Measurements from ENCODE around the gene PREX1.

PREX1 gene

DNA sequence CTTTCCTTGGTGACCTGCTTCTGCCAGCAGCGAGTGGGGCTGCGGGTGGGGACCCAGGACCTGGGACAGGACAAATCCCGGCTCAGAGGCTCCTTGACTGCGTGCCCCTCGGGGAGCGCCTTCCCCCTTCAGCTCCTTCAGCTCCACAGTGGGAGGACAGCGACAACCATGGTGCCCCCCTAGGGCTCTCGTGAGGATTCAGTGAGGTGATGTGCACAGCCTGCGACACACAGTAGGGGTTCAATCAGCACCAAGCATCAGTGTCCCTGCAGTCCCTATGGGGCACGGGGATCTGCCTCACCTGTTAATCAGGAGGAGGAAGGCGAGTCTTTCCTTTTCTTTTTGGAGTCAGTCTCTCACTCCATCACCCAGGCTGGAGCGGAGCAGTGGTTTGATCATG, 209.2 kb downstream of the PREX1 start:
- no peak for DNase-seq

DNA sequence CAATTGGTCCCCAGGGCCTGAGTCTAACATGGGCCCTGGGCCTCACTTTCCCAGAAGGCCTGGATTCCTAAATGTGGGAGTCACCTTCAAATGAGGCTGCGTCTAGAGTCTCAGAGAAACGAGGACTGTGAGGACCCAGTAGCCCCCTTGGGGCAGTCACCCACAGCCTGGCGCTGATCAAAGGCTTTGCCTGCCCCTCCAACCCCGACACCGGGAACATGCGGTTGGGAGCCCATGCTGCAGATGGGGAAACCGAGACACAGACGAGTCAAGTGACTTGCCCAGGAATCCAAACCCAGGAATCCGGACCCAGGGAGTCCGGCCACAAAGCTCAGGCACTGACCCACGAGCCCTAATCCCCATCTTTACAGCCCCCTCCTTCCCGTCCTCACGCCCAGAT, 209.7 kb downstream of the PREX1 start:
- no peak for DNase-seq

GRCh38 chr20:48617481-48617880, 210.3 kb downstream of the PREX1 start:
- no peak for DNase-seq

DNA sequence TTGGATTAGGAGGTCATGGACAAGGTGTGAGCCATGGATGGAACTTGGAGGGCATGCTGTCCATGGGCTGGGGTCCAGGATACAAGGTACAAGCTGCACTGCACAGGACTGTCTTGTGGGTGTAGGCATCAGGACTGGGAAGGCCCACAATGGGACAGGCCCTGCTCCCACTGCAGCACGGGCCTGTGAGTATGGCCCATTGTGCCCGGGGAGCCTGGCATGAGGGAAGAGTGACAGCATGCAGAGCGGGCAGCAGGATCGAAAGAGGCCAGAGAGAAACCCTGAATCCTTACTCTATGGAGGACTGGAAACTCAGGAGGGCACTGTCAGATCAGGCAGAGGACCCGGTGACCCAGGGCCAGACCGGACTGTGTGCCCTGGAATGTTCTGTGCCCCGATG, 211.3 kb downstream of the PREX1 start:
- no peak for DNase-seq

DNA sequence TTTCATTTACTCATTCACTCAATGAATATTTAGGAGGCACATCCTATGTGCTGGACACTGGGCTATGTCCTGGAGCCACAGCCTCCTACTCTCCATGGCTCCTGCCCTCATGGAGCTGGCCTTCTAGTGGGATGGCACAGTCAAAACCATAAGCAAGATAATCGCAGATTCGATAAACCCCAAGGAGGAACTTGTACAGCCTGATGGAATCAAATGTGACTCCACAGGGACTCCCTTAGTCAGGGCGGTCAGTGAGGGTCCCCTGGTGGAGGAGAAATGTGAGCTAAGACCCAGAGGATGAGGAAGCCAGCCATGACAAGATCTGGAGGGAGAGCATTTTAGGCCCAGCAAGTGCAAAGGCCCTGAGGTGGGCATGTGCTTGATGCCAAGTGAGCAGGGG, 211.9 kb downstream of the PREX1 start:
- no peak for DNase-seq

- no peak for DNase-seq
Observed at GRCh38 chr20:48614593-48615274, 213.1 kb downstream of the PREX1 start.

DNA sequence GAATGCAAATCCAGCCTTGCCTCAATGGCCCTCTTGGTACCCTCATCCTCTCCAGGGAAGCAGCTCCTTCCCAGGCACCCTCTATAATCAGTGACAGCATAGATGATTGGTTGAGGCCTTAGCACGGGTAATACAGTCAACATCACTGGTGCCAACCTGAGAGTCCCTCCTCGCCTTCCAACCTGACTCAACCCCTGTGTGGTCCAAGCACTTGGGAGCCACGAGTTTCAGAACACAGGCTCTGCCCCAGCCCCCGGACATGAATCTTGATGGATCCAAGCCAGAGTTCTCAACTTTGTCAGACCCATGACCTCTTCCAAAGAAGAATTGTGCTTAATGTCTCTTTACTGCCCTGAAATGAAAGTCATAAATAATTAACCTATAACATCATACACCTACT, 213.9 kb downstream of the PREX1 start:
- DNase-seq = no peak

DNA sequence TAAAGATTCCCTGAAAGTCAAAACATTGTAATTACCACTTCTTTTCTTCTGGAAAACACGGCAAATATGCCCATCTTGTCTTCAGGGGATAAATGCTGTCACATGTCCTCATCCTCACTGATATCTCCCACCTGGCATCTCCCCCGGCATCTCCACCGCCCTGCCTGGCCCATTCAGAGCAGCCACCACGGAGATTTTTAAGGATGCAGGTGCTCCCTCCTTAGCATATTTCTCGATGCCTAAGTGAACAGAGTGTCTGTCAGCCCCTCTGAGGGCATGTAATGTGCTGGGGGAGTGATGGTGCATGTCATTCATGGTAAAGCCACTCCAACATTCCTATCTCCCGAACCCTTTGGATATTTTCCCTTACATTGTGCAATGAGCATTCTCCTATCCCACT, 215.5 kb downstream of the PREX1 start:
- DNase-seq = no peak

DNA sequence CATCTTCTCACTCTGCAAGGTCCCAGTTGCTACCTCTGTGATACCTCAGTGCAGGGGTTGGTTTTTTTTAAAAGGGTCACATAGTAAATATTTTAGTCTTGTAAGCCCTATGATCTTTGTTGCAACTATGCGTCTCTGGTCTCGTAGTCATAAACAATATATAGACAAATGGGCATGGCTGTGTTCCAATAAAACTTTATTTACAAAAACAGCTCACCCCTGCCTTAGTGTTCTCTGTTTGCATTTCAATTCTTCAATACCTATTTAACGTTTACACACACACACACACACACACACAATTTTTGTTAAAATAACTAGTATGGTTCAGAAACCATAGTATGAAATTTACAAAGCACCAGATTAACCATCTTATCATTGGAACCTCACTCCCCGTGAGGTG, 216.8 kb downstream of the PREX1 start:
- no peak for DNase-seq

DNA sequence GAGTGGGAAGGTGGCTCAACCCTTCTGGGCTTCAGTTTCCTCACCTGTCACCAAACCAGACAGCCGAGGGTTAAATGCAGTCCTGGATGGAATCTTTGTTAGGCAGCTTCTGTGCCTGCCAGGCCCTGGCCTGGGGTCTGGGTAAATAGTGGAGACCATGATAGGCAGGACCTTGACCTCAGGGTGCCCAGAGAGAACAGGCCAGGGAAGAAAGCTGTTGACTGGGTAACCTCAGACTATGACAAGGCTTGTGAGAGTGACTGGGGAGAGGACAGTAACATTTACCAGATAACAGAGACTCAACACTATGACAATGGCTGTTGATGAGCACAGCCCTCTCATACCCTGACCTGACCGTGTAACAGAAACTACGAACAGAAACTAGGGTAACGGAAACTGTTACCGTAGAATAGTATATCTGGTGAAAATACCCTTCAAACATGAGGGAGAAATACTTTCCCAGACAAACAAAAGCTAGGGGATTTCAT, 218.3 kb downstream of the PREX1 start:
- no peak for DNase-seq

DNA sequence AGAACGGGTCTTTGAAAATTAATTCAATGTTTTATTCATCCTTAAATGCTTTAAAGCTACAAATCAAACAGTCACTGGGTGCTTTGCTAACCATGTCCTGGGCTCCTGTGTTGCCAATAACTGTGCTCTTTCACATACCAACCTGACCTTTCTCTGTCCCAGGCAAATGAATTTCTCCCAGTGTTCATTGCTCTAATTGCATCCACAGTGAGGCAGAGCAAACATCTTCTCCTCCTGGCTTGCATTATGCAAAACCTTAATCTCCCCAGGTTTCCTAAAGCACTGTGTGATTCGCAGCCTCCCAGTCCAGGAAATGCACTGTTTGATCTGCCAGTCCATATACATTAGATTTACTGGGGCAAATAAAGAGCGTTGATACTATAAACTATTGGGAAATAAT, 219.0 kb downstream of the PREX1 start:
- DNase-seq = no peak

- DNase-seq = no peak
Observed at GRCh38 chr20:48607544-48607865, 220.3 kb downstream of the PREX1 start.

- DNase-seq = no peak
Observed at GRCh38 chr20:48606841-48607543, 220.8 kb downstream of the PREX1 start.

DNA sequence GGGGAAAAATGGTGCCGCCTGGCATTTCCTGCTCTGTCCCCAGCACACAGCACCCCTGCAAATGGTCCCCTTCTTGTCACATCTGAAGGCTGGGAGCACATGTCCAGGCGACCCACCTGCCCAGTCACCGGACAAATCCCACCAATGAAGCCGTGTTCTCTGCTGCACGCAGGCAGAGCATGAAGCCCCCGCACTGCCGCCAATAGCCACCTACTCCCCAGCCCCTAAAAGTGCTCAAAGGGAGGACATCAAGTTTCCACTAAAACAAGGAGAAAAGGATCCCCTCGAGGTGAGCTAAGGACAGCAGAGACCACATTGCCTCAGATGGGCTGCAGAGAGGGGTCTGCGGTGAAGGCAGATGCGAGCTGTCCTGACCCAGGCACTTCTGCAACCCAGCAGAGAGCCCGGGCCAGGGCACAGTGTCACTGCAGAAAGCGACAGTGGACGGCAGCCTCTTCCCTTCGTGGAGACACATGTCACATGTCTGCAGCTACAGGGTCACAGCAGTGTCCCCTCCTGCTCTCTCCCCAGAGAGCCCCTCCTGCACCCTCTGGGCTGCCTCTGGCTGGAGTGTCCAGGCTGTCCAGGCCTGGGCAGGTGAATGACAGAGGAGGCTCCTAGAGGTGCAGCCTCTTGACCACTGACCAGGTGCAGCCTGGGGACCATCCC, 221.5 kb downstream of the PREX1 start:
- DNase-seq = no peak

- no peak for DNase-seq
Observed at GRCh38 chr20:48605364-48606171, 222.2 kb downstream of the PREX1 start.

GRCh38 chr20:48604936-48605335, 222.9 kb downstream of the PREX1 start:
- no peak for DNase-seq

GRCh38 chr20:48604426-48604825, 223.4 kb downstream of the PREX1 start:
- DNase-seq = no peak

- no peak for DNase-seq
Observed at GRCh38 chr20:48603819-48604405, 223.9 kb downstream of the PREX1 start.

DNA sequence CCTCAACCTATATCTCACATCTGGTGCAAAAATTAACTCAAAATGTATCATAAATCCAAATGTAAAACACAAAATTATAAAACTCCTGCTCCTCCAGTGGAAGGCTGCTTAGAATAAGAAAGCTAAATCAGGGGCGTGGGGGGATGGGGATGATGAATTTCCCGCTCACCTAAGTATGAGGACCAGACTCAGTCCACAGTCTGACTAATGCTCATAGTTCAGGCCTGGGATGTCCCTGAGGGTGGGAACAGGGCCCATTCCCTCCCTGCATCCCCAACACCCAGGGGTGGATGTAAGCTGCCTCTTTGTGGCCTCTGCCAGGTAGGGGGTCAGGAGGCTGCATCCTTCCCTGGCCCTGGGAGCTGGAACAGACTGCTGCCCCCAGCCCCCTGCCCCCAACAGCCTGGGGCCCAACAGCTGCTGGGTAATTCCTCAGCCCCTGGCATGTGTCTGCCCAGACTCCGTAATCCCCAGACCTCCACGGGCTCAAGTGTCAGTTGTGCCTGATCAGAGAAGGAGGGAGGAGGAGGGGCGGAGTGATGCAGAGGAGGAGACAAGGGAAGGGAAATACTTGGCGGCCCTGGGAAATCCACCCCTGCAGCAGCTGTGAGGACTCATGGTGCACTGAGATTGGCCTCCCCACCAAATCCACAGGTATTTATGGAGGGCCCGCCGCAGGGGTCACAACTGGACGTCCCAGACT, 224.5 kb downstream of the PREX1 start:
- DNase-seq = no peak

DNA sequence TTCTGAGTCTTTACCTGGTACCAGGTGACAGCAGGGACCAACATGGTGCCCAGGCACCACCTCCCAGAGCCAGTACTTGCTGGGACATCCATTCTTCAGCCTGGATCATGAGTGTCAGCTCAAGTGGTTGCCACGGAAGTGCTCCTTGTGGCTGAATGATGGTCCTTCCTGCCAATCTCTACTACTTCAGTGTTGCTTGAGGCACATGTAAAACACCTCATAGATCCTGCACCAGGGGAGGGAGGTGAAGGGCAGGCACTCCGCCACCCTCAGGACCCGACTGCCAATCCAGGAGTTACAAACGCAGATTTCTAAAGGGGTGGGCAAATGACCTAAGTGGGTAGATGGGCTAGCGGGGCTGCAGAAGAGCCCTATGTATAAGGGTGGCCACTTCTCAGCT, 226.0 kb downstream of the PREX1 start:
- DNase-seq = no peak

- DNase-seq = no peak
Observed at GRCh38 chr20:48600470-48600945, 227.3 kb downstream of the PREX1 start.
